Nephron progenitor cell (in vitro differentiated cells): ENCODE measurements around the gene CAPNS1.
"Not testable (repeated sequence)": the region's sequence is repeated elsewhere in the genome, so short reads cannot be mapped to it uniquely, and the experiment has no call there.

Source experiments
- DNase-seq: peaks from one replicate; pipeline ENCODE4 v3.0.0; 2021
- H3K27ac Mint-ChIP-seq: 2 replicates; pipeline ENCODE4 v1.8.0; 2021; ENCODE audit warnings: mild to moderate bottlenecking, moderate library complexity, mixed read lengths
- H3K27me3 Mint-ChIP-seq: 2 replicates; pipeline ENCODE4 v1.8.0; 2021; ENCODE audit warnings: mild to moderate bottlenecking, low read depth, mixed read lengths; ENCODE audit not compliant: poor library complexity
- H3K36me3 Mint-ChIP-seq: 2 replicates; pipeline ENCODE4 v1.8.0; 2021; ENCODE audit warnings: low read depth, mixed read lengths
- H3K4me1 Mint-ChIP-seq: 2 replicates; pipeline ENCODE4 v1.8.0; 2021; ENCODE audit warnings: mixed read lengths
- H3K4me3 Mint-ChIP-seq: 2 replicates; pipeline ENCODE4 v1.8.0; 2021; ENCODE audit warnings: mild to moderate bottlenecking, moderate library complexity, mixed read lengths
- H3K9me3 Mint-ChIP-seq: 2 replicates; pipeline ENCODE4 v1.8.0; 2021; ENCODE audit warnings: mild to moderate bottlenecking, moderate library complexity, mixed read lengths
- CTCF ChIP-seq: fragments of 200-600 bp; sonication (generic); IDR thresholded peaks from 2 replicates; pipeline ENCODE4 v1.5.0; 2021; ENCODE audit warnings: antibody characterized with exemption

CAPNS1 gene

DNA sequence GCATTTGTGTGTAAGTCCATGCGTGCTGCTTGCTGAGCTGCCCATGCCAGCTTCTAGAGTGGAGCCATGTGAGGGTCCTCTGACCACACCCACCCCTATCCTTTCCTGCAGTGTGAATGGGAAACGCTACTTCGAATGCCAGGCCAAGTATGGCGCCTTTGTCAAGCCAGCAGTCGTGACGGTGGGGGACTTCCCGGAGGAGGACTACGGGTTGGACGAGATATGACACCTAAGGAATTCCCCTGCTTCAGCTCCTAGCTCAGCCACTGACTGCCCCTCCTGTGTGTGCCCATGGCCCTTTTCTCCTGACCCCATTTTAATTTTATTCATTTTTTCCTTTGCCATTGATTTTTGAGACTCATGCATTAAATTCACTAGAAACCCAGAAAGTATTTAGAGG is 14.3 kb upstream of the CAPNS1 start:
- H3K4me1 Mint-ChIP-seq, result peaks cover 5% of the 10 kb centered on the region
- no peak for TF ChIP-seq CTCF
- no peak overlapping the region for H3K27ac Mint-ChIP-seq
- no peaks in the 10 kb centered on the region for H3K9me3 Mint-ChIP-seq
- peaks cover 4% of the 10 kb centered on the region for H3K27me3 Mint-ChIP-seq
- no peak for DNase-seq
- no peak overlapping the region for H3K4me3 Mint-ChIP-seq
- peaks cover 22% of the 10 kb centered on the region for H3K36me3 Mint-ChIP-seq

GRCh38 chr19:36128392-36128736 is 11.5 kb upstream of the CAPNS1 start:
- peak overlapping the region; percentile 88 for H3K4me3 Mint-ChIP-seq
- DNase-seq, result peak; percentile 16
- H3K27ac Mint-ChIP-seq, result peak overlapping the region; percentile 98
- peaks cover 7% of the 10 kb centered on the region for H3K27me3 Mint-ChIP-seq
- no peaks in the 10 kb centered on the region for H3K9me3 Mint-ChIP-seq
- H3K36me3 Mint-ChIP-seq, result peaks cover 10% of the 10 kb centered on the region
- H3K4me1 Mint-ChIP-seq, result peaks cover 5% of the 10 kb centered on the region
- no peak for TF ChIP-seq CTCF

GRCh38 chr19:36131221-36131620 is 8.6 kb upstream of the CAPNS1 start:
- H3K27me3 Mint-ChIP-seq, result peaks cover 14% of the 10 kb centered on the region
- not testable (repeated sequence) for DNase-seq, H3K27ac Mint-ChIP-seq, H3K4me3 Mint-ChIP-seq, H3K36me3 Mint-ChIP-seq, H3K9me3 Mint-ChIP-seq, H3K4me1 Mint-ChIP-seq

GRCh38 chr19:36134867-36135266 is 5.0 kb upstream of the CAPNS1 start:
- not testable (repeated sequence) for DNase-seq, H3K4me3 Mint-ChIP-seq, H3K4me1 Mint-ChIP-seq

DNA sequence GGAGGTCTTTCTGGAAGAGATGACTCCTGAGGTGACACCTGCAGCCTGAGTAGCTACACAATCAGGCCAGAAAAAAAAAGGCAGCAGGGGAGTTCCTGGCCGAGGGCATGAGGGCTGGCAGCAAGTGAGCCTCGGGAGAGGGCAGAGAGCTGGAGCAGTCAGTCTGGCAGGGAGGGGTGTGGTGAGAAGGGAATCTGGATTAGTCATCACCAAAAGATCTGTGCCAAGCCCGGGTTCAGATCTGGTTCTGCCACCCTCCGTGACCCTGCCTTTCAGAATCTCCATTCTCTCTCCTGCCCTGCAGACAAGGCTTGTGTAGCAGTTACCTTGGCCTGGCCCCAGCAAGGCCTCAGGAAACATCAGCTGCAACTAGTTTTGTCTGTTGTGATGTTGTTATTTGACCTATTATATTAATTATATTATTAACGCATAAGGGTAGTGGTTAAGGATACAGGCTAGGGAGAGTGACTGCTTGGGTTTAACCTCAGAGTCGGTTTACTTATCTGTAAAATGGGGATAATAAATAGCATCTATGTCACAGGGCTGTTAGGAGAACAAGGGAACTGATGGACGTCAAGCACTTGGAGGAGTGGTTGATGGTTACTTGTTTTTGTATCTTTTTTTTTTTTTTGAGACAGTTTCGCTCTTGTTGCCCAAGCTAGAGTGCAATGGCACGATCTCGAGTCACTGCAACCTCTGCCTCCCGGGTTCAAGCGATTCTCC is 2.7 kb upstream of the CAPNS1 start:
- Mint-ChIP-seq H3K9me3 (no peaks in the 10 kb centered on the region), H3K4me3 (no peak overlapping the region), H3K36me3 (peaks cover 11% of the 10 kb centered on the region), H3K4me1 (peaks cover 19% of the 10 kb centered on the region), H3K27ac (peak overlapping the region; percentile 78), H3K27me3 (peaks cover 7% of the 10 kb centered on the region)
- TF ChIP-seq CTCF, result no peak
- no peak for DNase-seq

More at GRCh38 chr19:36134867-36135266, 5.0 kb upstream of the CAPNS1 start:
- not testable (repeated sequence) for H3K36me3 Mint-ChIP-seq, H3K9me3 Mint-ChIP-seq, H3K27ac Mint-ChIP-seq
- H3K27me3 Mint-ChIP-seq, result peaks cover 11% of the 10 kb centered on the region

GRCh38 chr19:36139120-36139472 is 770 bp upstream of the CAPNS1 start:
- H3K9me3 Mint-ChIP-seq, result no peaks in the 10 kb centered on the region
- TF ChIP-seq CTCF, result no peak
- no peak for DNase-seq
- peaks cover 12% of the 10 kb centered on the region for H3K27me3 Mint-ChIP-seq
- peak overlapping the region; percentile 69 for H3K27ac Mint-ChIP-seq
- H3K4me3 Mint-ChIP-seq, result peak overlapping the region; percentile 99
- peaks cover 19% of the 10 kb centered on the region for H3K36me3 Mint-ChIP-seq
- peaks cover 19% of the 10 kb centered on the region for H3K4me1 Mint-ChIP-seq

DNA sequence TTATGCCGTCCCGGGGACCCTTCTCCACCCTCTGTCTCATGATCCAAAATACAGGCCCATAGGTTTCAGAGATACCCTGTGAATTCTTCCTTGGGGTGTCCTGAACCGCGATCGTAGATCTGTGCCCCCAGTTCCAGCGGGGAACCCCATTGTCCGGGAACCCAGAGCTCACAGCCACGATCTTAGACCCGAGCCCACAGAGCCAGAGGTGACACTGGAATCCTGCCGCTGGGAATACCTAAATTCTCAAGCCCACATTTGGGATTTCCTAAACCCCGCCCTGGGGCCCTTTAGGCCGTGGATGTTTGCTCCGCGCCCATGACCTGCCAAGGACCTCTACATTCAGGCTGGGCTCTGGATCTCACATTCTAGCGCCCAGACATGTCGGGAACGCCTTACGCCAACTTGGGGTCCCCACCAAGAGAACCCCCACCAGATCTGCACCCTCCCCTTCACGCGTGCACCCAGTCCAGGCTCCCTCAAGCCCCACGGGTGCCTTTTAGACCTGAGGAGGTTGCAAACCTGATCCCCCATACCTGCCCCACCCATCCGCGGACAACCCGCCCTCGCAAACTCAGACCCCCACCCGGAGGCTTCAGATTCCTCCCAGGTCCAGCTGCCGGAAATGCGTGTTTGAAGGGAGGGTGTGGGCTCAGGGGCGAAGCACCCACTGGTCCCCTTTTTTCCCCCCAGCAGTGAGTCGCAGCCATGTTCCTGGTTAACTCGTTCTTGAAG is 605 bp downstream of the CAPNS1 start:
- peaks cover 19% of the 10 kb centered on the region for H3K4me1 Mint-ChIP-seq
- peak overlapping the region; percentile 99 for H3K4me3 Mint-ChIP-seq
- peak; percentile 37 for DNase-seq
- H3K27me3 Mint-ChIP-seq, result peaks cover 6% of the 10 kb centered on the region
- peaks cover 27% of the 10 kb centered on the region for H3K36me3 Mint-ChIP-seq
- no peak for TF ChIP-seq CTCF
- H3K9me3 Mint-ChIP-seq, result no peaks in the 10 kb centered on the region
- H3K27ac Mint-ChIP-seq, result peak overlapping the region; percentile 96
